Type B pancreatic cell (in vitro differentiated cells): Measurements from ENCODE around the gene LRRC8D. TPM values are rescaled to one million over a fixed set of nuclear protein-coding genes. Genes with fewer than 3 reads are reported as not detected.
A peak's percentile ranks its signal among the peaks of the same experiment; 100 is the strongest.

ENCODE experiments used
- DNase-seq: peaks from one replicate; pipeline ENCODE4 v3.0.0; 2021; ENCODE audit warnings: mixed read lengths; ENCODE audit not compliant: unreplicated experiment; ENCODE audit errors: extremely low spot score
- H3K27ac Mint-ChIP-seq: 2 replicates; pipeline ENCODE4 v1.8.0; 2021; ENCODE audit warnings: mild to moderate bottlenecking, mixed read lengths
- H3K27me3 Mint-ChIP-seq: 2 replicates; pipeline ENCODE4 v1.8.0; 2021; ENCODE audit warnings: mixed read lengths
- H3K36me3 Mint-ChIP-seq: 2 replicates; pipeline ENCODE4 v1.8.0; 2021; ENCODE audit warnings: mixed read lengths
- H3K4me1 Mint-ChIP-seq: one replicate; pipeline ENCODE4 v1.8.0; 2021; ENCODE audit warnings: mixed read lengths; ENCODE audit not compliant: unreplicated experiment
- H3K4me3 Mint-ChIP-seq: 2 replicates; pipeline ENCODE4 v1.8.0; 2021; ENCODE audit warnings: mild to moderate bottlenecking, mixed read lengths
- H3K9me3 Mint-ChIP-seq: 2 replicates; pipeline ENCODE4 v1.8.0; 2021; ENCODE audit warnings: mixed read lengths
- CTCF ChIP-seq: fragments of 200-600 bp; sonication (generic); conservative IDR thresholded peaks from 2 replicates; pipeline ENCODE4 v1.5.0; 2021; ENCODE audit warnings: antibody characterized with exemption, mild to moderate bottlenecking
- total RNA-seq: library from RNA; stranded (reverse); gene quantifications from 2 replicates; pipeline ENCODE4 v1.2.1, GENCODE V29; 2021; ENCODE audit warnings: low replicate concordance

The LRRC8D gene
- total RNA-seq, 1 donor from 2014 or later, result 31.1 TPM

DNA sequence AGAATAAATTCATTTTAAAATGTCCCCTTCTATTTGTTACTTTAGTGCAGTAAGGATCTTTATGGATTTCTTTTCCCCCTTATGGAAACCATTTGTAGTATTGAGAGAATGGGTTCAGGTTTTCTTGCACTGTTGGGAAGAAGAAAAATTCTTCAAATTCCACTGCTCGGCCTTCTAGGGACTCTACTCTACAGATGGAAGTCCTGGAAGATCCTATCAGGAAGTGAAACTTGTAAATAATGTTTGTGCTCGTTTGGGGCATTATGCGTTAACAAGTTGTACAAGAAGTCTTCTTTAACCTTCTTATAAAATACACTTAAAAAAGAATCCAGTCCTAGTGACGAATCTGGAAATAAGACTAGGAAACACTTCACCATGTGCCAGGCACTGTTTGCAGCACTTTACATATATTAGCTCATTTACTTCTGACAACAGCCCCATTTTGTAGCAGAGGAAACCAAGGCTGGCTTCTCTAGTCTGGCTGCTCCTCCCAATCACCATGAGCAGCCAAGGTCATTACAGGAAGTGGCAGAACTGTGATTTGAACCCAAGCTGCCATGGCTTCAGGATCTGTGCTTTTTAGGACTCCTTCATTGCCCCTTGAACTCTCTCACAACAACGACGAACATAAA, 11.8 kb downstream of the LRRC8D start:
- H3K27ac Mint-ChIP-seq, result no peak overlapping the region
- no peak overlapping the region for H3K4me3 Mint-ChIP-seq
- H3K27me3 Mint-ChIP-seq, result no peaks in the 10 kb centered on the region
- TF ChIP-seq CTCF, result no peak
- peaks cover 57% of the 10 kb centered on the region for H3K4me1 Mint-ChIP-seq
- DNase-seq, result no peak
- no peaks in the 10 kb centered on the region for H3K9me3 Mint-ChIP-seq
- peaks cover 1% of the 10 kb centered on the region for H3K36me3 Mint-ChIP-seq

DNA sequence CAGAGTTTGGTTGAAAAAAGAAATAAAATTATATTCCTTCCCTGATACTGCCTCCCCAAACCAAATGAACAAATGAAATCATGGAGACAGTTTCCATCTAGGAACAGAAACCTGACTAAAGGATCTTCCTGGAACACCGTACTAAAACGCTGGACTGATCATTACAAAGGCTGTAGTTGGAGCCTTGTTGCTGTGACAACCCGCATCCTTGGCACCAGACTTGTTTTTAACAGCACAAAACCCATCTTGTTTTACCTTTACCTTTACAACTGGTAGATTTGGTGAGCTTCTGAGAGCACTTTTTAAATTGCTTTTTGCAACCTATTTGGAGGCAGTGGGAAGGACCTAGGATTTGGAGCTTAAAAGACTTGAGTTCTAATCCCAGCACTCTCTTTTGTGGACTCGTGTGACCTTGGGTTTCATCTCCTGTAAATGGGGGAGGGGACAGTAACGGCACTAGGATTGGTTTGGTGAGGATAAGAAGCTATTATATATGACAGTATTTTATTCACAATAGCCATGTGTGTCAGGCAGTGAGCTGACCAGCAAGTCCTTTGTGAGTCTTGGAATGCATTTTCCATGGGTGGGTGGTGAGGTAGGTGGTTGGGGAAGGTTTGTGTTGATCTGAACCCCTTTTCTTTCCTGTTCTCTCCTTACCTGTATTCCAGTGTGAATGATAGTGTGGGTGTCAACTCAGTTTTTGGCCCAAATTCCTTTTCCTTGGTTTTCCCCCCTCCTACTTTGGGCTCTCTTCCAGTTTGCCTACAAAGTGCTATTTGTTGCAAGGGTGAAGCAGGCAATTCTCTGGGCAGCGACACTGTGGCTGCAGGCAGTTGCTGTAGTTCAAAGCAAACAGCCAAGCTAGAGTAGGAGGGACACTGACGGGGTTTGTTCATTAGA, 12.6 kb downstream of the LRRC8D start:
- Mint-ChIP-seq H3K27ac (no peak overlapping the region), H3K27me3 (no peaks in the 10 kb centered on the region), H3K36me3 (no peaks in the 10 kb centered on the region), H3K4me3 (no peak overlapping the region), H3K4me1 (peaks cover 57% of the 10 kb centered on the region), H3K9me3 (no peaks in the 10 kb centered on the region)
- TF ChIP-seq CTCF, result no peak
- DNase-seq, result no peak

GRCh38 chr1:89834083-89834704, 13.4 kb downstream of the LRRC8D start:
- peaks cover 60% of the 10 kb centered on the region for H3K4me1 Mint-ChIP-seq
- no peak for DNase-seq
- no peak for TF ChIP-seq CTCF
- H3K4me3 Mint-ChIP-seq, result no peak overlapping the region
- no peak overlapping the region for H3K27ac Mint-ChIP-seq
- no peaks in the 10 kb centered on the region for H3K9me3 Mint-ChIP-seq
- no peaks in the 10 kb centered on the region for H3K36me3 Mint-ChIP-seq
- H3K27me3 Mint-ChIP-seq, result no peaks in the 10 kb centered on the region

GRCh38 chr1:89836252-89837035, 15.6 kb downstream of the LRRC8D start:
- Mint-ChIP-seq H3K9me3 (no peaks in the 10 kb centered on the region), H3K4me1 (peaks cover 61% of the 10 kb centered on the region)

More at GRCh38 chr1:89836252-89837035, 15.6 kb downstream of the LRRC8D start:
- no peak for DNase-seq
- Mint-ChIP-seq H3K4me3 (peak overlapping the region; percentile 40), H3K27ac (peak overlapping the region; percentile 21), H3K36me3 (peaks cover 4% of the 10 kb centered on the region), H3K27me3 (no peaks in the 10 kb centered on the region)
- no peak for TF ChIP-seq CTCF
